ENCODE measurements around the gene CDYL2.

DNA sequence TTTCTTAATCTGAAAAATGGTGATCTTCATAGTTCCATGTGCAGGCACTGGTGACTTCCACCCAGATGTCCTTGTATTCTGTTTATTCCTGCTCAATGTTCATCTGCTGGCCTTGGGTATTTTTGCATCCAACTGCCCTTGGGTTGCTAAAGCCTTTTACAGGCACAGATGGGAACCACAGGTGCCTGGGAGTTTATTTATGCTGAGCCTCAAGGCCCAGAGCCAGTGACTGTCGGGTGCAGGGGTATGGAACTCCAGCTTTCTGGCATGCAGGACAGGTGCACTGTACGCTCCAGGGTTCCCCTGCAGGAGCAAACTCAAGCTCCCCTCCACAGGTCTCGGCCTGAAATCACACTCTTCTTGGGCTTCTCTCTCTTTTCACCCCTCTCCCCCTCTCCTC, 241.3 kb downstream of the CDYL2 start:
- no peak for TF ChIP-seq GATA2 (IDR thresholded peaks at IDR 0.05; ENCODE audit: low read depth, low read length)
- TF ChIP-seq GATA3 (IDR thresholded peaks at IDR 0.05; ENCODE audit: low read depth, low read length) = no peak
